Osteoblast (primary cell): Measurements from ENCODE around the gene RAB33A. TPM values are rescaled to one million over a fixed set of nuclear protein-coding genes. Genes with fewer than 3 reads are reported as not detected.

Experiments used
- DNase-seq: peaks from one replicate; pipeline ENCODE4 v3.0.0; 2011; ENCODE audit warnings: low spot score, mixed read lengths; ENCODE audit not compliant: insufficient read length; ENCODE audit errors: missing footprints
- H2AFZ ChIP-seq: 2 replicates; pipeline ENCODE4 v1.6.0; 2011; ENCODE audit warnings: mild to moderate bottlenecking, low read length
- H3K27ac ChIP-seq: 2 replicates; pipeline ENCODE4 v1.5.1; 2011; ENCODE audit warnings: mild to moderate bottlenecking, low read depth, low read length, moderate library complexity
- H3K27me3 ChIP-seq: 2 replicates; pipeline ENCODE4 v1.6.0; 2012; ENCODE audit warnings: mild to moderate bottlenecking, control low read depth, inconsistent platforms, low read length, moderate library complexity; ENCODE audit not compliant: insufficient read depth
- H3K36me3 ChIP-seq: 2 replicates; pipeline ENCODE4 v1.5.1; 2011; ENCODE audit warnings: mild to moderate bottlenecking, low read length, control low read depth, moderate library complexity; ENCODE audit not compliant: insufficient read depth
- H3K4me1 ChIP-seq: 2 replicates; pipeline ENCODE4 v1.5.1; 2011; ENCODE audit warnings: mild to moderate bottlenecking, low read length, control low read depth, moderate library complexity; ENCODE audit not compliant: insufficient read depth
- H3K4me2 ChIP-seq: 2 replicates; pipeline ENCODE4 v1.6.0; 2011; ENCODE audit warnings: mild to moderate bottlenecking, low read length; ENCODE audit not compliant: insufficient read depth
- H3K4me3 ChIP-seq: fragments of 200-600 bp; sonication (generic); 3 replicates; pipeline ENCODE4 v1.5.1; 2012; ENCODE audit warnings: mild to moderate bottlenecking, low read length, inconsistent platforms; ENCODE audit not compliant: insufficient read depth
- H3K79me2 ChIP-seq: 2 replicates; pipeline ENCODE4 v1.6.0; 2012; ENCODE audit warnings: mild to moderate bottlenecking, low read length, control low read depth, inconsistent platforms; ENCODE audit not compliant: insufficient read depth
- H3K9me3 ChIP-seq: 2 replicates; pipeline ENCODE4 v1.5.1; 2011; ENCODE audit warnings: low read depth, low read length, control low read depth
- H4K20me1 ChIP-seq: 2 replicates; pipeline ENCODE4 v1.6.0; 2012; ENCODE audit warnings: mild to moderate bottlenecking, low read length, control low read depth; ENCODE audit not compliant: insufficient read depth
- total RNA-seq: library from RNA; depleted of rRNA; stranded (reverse); fragments of >200 nt; gene quantifications from 2 replicates; pipeline ENCODE4 v1.2.3, GENCODE V29; 2012
- TF ChIP-seq, protein P1 (sequence below): IDR thresholded peaks from 2 replicates; pipeline ENCODE4 v1.5.1; 2011; ENCODE audit warnings: mild to moderate bottlenecking, low read depth, low read length, moderate library complexity; ENCODE audit errors: extremely low read depth

Gene RAB33A
- total RNA-seq, 1 donor, result 6.2 TPM

DNA sequence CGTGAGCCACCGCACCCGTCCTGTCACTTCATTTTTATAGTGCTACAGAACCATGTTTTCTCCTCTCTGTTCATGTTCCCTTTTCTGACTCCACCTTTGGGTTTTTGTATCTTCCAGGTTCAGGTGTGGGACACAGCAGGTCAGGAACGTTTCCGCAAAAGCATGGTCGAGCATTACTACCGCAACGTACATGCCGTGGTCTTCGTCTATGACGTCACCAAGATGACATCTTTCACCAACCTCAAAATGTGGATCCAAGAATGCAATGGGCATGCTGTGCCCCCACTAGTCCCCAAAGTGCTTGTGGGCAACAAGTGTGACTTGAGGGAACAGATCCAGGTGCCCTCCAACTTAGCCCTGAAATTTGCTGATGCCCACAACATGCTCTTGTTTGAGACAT, 12.4 kb downstream of the RAB33A start:
- TF ChIP-seq, protein P1, sequence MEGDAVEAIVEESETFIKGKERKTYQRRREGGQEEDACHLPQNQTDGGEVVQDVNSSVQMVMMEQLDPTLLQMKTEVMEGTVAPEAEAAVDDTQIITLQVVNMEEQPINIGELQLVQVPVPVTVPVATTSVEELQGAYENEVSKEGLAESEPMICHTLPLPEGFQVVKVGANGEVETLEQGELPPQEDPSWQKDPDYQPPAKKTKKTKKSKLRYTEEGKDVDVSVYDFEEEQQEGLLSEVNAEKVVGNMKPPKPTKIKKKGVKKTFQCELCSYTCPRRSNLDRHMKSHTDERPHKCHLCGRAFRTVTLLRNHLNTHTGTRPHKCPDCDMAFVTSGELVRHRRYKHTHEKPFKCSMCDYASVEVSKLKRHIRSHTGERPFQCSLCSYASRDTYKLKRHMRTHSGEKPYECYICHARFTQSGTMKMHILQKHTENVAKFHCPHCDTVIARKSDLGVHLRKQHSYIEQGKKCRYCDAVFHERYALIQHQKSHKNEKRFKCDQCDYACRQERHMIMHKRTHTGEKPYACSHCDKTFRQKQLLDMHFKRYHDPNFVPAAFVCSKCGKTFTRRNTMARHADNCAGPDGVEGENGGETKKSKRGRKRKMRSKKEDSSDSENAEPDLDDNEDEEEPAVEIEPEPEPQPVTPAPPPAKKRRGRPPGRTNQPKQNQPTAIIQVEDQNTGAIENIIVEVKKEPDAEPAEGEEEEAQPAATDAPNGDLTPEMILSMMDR, result no peak
- no peaks in the 10 kb centered on the region for H3K4me1 ChIP-seq
- no peak overlapping the region for H3K4me3 ChIP-seq
- H4K20me1 ChIP-seq, result no peaks in the 10 kb centered on the region
- no peaks in the 10 kb centered on the region for H3K27me3 ChIP-seq
- no peak for DNase-seq
- H2AFZ ChIP-seq, result no peak overlapping the region
- no peaks in the 10 kb centered on the region for H3K79me2 ChIP-seq
- H3K27ac ChIP-seq, result no peak overlapping the region
- no peak overlapping the region for H3K4me2 ChIP-seq
- no peaks in the 10 kb centered on the region for H3K36me3 ChIP-seq
- no peaks in the 10 kb centered on the region for H3K9me3 ChIP-seq

DNA sequence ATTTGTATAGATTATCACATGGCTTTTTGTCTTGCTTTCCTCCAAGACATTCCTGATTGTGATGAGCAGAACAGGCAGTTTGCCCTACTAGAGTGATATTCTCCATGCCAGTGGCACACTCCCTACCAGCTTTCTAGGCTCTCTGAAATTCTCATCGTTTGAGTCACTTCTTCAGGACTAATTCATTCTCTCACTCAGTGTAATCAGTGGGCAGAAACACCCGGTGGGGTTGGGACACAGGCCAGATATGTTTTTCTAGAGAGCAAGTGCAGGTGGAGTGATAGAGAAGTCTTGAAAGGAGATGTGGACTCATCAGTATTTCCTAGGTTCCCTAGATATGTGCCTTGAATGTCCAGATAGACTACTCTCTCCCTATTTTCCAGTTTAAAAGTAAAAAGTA, 13.1 kb downstream of the RAB33A start:
- DNase-seq, result no peak
- H3K27ac ChIP-seq, result no peak overlapping the region
- no peak overlapping the region for H2AFZ ChIP-seq

DNA sequence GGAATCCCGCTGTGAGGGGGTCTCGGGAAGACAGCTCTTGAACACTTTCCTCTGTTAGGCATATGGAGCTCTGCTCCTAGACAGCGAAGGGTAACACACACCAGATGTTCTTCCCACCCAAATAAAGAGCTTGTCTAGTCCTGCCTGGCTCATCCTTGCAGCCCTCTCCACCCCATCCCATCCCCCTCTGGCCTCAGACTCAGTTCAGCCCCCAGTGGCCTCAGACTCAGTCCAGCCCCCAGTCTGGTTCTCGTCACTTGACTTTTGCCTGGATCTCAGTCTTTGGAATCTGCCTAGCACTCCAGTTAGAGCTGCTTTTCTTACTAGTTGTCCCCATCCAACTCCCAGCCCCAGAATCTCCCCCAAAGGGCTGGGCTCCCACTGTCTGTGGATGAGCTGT, 14.9 kb downstream of the RAB33A start:
- no peaks in the 10 kb centered on the region for H3K79me2 ChIP-seq
- H3K4me2 ChIP-seq, result no peak overlapping the region
- DNase-seq, result no peak
- H3K27ac ChIP-seq, result no peak overlapping the region
- TF ChIP-seq, protein P1, result no peak
- H3K4me3 ChIP-seq, result no peak overlapping the region
- H3K36me3 ChIP-seq, result no peaks in the 10 kb centered on the region
- no peaks in the 10 kb centered on the region for H3K9me3 ChIP-seq
- no peak overlapping the region for H2AFZ ChIP-seq
- H3K27me3 ChIP-seq, result no peaks in the 10 kb centered on the region
- H4K20me1 ChIP-seq, result no peaks in the 10 kb centered on the region
- H3K4me1 ChIP-seq, result no peaks in the 10 kb centered on the region

More for the DNA sequence above, 13.1 kb downstream of the RAB33A start:
- H4K20me1 ChIP-seq, result no peaks in the 10 kb centered on the region
- no peaks in the 10 kb centered on the region for H3K9me3 ChIP-seq
- no peaks in the 10 kb centered on the region for H3K36me3 ChIP-seq
- no peak overlapping the region for H3K4me2 ChIP-seq
- H3K4me1 ChIP-seq, result no peaks in the 10 kb centered on the region
- H3K27me3 ChIP-seq, result no peaks in the 10 kb centered on the region
- no peaks in the 10 kb centered on the region for H3K79me2 ChIP-seq
- TF ChIP-seq, protein P1, result no peak
- no peak overlapping the region for H3K4me3 ChIP-seq

DNA sequence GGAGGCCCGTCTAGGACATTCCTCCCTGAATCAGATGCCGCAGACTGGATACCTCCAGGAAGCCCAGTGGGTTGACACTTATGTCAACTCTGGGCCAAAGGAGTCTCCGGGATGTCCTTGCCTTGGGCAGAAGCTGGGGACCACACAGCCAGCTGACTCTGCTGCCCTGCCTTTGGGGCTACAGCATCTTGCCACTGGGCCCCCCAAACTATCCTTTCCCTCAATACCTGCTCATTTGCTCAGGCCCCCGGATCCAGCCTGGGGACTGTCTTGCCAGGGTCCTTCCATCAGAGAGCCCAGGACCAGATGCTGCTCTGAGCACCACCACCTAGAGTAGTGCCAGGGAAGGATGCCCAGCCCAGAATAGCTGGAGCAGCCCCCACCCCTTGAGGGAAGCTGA, 19.0 kb downstream of the RAB33A start:
- H3K9me3 ChIP-seq, result no peaks in the 10 kb centered on the region
- no peak overlapping the region for H3K4me3 ChIP-seq
- H3K4me2 ChIP-seq, result no peak overlapping the region
- H3K36me3 ChIP-seq, result no peaks in the 10 kb centered on the region
- no peak for DNase-seq
- H3K27me3 ChIP-seq, result no peaks in the 10 kb centered on the region
- H4K20me1 ChIP-seq, result no peaks in the 10 kb centered on the region
- no peaks in the 10 kb centered on the region for H3K79me2 ChIP-seq
- no peaks in the 10 kb centered on the region for H3K4me1 ChIP-seq
- H3K27ac ChIP-seq, result no peak overlapping the region
- H2AFZ ChIP-seq, result no peak overlapping the region
- TF ChIP-seq, protein P1, result no peak
